SJCRH30 (cell line): Measurements from ENCODE around the gene SIGLEC5. TPM values are rescaled to one million over a fixed set of nuclear protein-coding genes. Genes with fewer than 3 reads are reported as not detected.

Experiments used
- DNase-seq, 2 experiments: peaks; one replicate each; pipeline ENCODE4 v3.0.0-alpha.2; 2015 to 2020
- H3K27ac ChIP-seq: fragments of 250-450 bp; sonication (Bioruptor Pico); 2 replicates; pipeline ENCODE4 v1.5.1; 2020; ENCODE audit warnings: mild to moderate bottlenecking, moderate library complexity
- H3K27me3 ChIP-seq: fragments of 250-450 bp; sonication (Bioruptor Pico); 2 replicates; pipeline ENCODE4 v1.5.1; 2020; ENCODE audit warnings: mild to moderate bottlenecking, moderate library complexity
- H3K36me3 ChIP-seq: fragments of 250-450 bp; sonication (Bioruptor Pico); 2 replicates; pipeline ENCODE4 v1.5.1; 2020; ENCODE audit warnings: mild to moderate bottlenecking, moderate library complexity
- H3K4me1 ChIP-seq: fragments of 250-450 bp; sonication (Bioruptor Pico); 2 replicates; pipeline ENCODE4 v1.5.1; 2020; ENCODE audit warnings: mild to moderate bottlenecking, moderate library complexity
- H3K4me3 ChIP-seq: fragments of 250-450 bp; sonication (Bioruptor Pico); 2 replicates; pipeline ENCODE4 v1.5.1; 2020; ENCODE audit warnings: mild to moderate bottlenecking, moderate library complexity
- H3K9me3 ChIP-seq: fragments of 250-450 bp; sonication (Bioruptor Pico); replicated peaks from 2 replicates; pipeline ENCODE4 v1.5.1; 2020; ENCODE audit warnings: mild to moderate bottlenecking, moderate library complexity
- total RNA-seq: library from RNA; depleted of rRNA; stranded (reverse); fragments of >200 nt; shearing (Covaris generic); gene quantifications from 2 replicates; pipeline ENCODE4 v1.2.3, GENCODE V29; 2014

The SIGLEC5 gene
- total RNA-seq, 1 experiment from 2014 or later: not detected

DNA sequence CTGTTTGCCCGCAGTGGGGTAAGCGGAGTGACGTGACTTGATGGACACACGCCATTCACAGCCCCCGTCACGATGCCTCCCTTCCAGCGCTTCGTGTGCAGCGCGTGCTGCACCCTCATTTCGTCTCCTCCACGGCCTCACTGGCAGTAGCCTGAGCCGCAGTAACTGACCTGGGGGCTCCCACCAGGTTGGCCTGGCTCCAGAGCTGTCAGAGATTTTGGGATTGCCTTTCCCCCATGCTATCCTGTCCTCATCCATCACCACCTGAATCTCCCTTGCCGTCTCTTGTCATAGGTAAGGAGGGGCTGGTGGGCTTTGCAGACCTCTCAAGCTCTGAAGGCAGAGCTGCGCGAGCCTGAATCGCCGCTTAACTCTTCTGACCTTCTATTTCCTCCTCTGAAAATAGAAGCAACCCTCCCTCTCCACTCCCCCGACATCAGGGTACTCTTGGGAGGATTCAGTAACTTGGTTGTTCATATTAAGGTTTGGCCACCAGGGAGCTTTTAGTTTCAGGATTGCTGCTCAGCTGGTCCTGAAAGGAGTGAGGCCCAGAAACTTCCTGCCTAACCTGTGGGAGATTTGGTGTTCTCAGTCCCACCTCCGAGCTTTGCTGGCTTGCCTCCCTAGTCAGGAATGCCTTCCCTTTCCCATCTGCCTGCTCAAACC is 27.9 kb downstream of the SIGLEC5 start:
- Histone ChIP-seq H3K36me3 (no peaks in the 10 kb centered on the region), H3K27me3 (no peaks in the 10 kb centered on the region), H3K4me3 (no peak overlapping the region), H3K27ac (no peak overlapping the region), H3K9me3 (no peaks in the 10 kb centered on the region), H3K4me1 (no peaks in the 10 kb centered on the region)
- DNase-seq: no peak

DNA sequence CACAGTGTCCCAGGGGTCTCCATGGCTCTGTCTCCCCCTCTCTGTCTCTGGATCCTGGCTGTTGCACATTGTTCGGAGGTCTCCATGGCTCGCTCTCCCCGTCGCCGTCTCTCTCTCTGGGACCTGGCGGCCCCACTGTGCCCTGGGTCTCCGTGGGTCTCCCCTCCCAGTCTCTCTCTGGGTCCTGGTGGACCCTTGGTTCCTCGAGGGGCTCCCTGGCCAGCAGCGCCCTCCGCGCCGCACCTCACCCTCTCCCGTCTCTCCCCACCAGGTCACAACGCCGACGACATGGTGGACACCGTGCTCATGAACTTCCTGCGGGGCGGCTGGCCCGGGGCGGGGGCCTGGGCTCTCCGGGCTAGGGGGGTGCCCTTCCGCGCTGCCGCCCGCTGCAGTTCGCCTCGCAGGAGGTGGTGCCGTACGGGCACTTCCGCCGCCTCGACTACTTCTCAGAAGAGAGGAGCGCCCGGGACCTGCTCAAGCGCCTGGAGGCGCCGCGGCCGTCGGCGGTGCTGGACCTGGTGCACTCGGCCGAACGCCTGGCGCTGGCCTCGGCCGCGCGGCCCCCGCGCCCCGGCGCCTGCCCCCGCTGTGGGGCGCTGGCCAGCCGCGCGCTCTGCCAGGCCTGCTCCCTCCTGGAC is 29.1 kb downstream of the SIGLEC5 start:
- H3K9me3 ChIP-seq: no peaks in the 10 kb centered on the region
- H3K27me3 ChIP-seq: no peaks in the 10 kb centered on the region
- H3K36me3 ChIP-seq: no peaks in the 10 kb centered on the region
- H3K27ac ChIP-seq: no peak overlapping the region
- H3K4me3 ChIP-seq: no peak overlapping the region
- DNase-seq: no peak
- no peaks in the 10 kb centered on the region for H3K4me1 ChIP-seq

DNA sequence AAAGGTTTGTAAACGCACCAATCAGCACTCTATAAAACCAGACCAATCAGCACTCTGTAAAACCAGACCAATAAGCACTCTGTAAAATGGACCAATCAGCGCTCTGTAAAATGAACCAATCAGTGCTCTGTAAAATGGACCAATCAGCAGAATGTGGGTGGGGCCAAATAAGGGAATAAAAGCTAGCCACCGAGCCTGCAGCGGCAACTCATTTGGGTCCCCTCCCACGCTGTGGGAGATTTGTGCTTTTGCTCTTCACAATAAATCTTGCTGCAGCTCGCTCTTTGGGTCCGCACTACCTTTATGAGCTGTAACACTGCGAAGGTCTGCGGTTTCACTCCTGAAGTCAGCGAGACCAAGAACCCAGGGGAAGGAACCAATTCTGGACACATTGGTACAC is 31.1 kb downstream of the SIGLEC5 start:
- Histone ChIP-seq H3K27ac (no peak overlapping the region), H3K36me3 (no peaks in the 10 kb centered on the region), H3K27me3 (no peaks in the 10 kb centered on the region), H3K4me3 (no peak overlapping the region), H3K9me3 (no peaks in the 10 kb centered on the region), H3K4me1 (no peaks in the 10 kb centered on the region)
- peak in 1 of 2 experiments; percentile 7 for DNase-seq

DNA sequence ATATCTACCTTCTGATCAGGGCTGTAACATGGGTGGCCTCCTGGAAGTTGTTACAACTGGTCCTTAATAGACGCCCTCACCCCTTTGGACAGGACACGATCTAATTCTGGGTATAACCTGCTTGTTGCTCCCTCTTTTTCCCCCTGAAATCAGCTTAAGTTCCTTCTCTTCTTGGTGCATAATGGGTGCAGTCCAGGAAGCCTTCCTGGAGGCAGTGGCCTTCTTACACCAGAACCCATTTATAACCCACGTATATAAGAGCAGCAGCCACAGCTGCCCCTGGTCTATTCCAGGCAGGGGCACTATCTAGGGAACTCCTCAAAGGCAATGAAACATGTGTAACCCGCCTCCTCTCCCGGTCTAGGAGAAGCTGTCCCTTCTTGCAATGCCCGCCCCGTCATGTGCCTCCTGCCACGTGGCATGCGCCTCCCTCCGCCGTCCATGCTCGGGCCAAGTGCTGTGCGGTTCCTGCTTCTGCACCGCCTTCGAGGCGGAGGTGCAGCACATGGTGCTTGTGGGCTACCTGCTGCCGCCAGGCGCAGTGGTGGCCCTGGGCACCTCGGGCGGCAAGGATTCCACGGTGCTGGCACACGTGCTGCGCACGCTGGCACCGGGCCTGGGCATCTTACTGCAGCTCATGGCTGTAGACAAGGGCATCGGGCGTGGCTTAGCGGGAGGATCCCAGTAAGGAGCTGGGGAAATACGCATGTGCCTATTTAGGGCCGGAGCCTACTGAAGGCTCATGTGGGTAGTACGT is 31.9 kb downstream of the SIGLEC5 start:
- Histone ChIP-seq H3K27me3 (no peaks in the 10 kb centered on the region), H3K4me3 (no peak overlapping the region), H3K36me3 (no peaks in the 10 kb centered on the region), H3K27ac (no peak overlapping the region), H3K4me1 (no peaks in the 10 kb centered on the region), H3K9me3 (no peaks in the 10 kb centered on the region)
- no peak for DNase-seq

DNA sequence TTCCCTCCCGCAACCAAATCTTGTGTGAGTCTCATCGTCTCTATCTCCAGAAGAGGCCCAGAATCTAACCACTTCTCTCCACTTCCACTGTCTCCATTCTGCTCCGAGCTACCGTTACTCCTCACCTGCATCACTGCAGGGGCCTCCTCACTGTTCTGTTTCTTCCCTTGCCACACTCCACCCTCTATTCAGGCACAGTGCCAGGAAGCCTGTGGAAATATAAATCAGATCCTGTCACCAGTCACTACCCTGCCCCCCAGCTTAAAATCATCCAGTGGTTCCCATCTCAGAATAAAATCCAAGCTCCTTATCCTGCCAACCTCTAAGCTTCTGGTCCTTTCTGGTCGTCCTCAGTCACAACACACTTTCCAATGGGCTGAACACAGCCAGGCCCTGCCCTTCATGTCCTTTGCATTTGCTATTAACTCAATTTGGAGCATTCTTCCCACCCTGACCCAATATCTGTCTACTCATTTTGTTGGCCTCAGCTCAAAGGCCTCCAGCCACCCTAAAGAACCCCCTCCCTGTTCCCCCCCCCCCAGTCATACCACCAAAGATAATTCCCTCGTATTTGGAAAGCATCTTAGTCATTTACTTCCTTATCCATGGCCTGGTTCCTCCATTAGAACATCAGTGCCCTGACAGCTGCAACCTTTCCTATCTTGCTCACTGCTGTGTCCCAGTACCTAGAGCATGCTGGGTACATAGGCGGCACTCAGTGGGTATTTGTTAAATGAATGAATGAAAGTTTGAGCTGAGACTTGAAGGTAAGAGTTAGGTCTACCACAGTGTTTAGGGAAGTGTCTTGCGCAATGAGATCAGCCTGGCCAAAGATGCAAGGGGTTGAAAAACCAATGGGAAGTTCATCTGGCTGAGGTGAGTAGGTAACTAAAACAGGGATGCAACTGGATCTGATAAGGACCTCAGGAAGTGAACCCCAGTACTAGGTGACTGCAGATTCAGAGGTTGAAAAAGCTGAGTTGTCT is 34.7 kb downstream of the SIGLEC5 start:
- Histone ChIP-seq H3K4me3 (no peak overlapping the region), H3K27me3 (no peaks in the 10 kb centered on the region), H3K36me3 (no peaks in the 10 kb centered on the region), H3K4me1 (no peaks in the 10 kb centered on the region), H3K27ac (no peak overlapping the region), H3K9me3 (no peaks in the 10 kb centered on the region)
- no peak for DNase-seq

DNA sequence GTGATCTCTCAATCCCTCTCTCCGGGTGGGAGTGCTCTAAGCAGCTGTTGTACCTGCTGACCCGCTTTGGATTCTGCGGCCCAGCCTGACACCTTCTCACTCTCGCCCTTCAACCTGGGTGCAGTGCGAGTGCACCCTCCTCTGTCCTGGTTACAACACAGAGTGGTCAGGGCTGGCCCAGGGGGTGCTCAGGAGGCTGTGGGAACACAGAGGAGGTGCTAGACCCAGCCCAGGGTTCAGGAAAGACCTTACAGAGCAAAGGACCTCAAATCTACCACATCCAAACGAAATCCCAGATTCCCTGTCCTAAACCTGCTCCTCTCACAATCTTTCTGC is 35.5 kb downstream of the SIGLEC5 start:
- Histone ChIP-seq H3K4me1 (no peaks in the 10 kb centered on the region), H3K27me3 (no peaks in the 10 kb centered on the region), H3K27ac (no peak overlapping the region), H3K36me3 (no peaks in the 10 kb centered on the region), H3K9me3 (no peaks in the 10 kb centered on the region), H3K4me3 (peak overlapping the region; percentile 60)
- DNase-seq: no peak

DNA sequence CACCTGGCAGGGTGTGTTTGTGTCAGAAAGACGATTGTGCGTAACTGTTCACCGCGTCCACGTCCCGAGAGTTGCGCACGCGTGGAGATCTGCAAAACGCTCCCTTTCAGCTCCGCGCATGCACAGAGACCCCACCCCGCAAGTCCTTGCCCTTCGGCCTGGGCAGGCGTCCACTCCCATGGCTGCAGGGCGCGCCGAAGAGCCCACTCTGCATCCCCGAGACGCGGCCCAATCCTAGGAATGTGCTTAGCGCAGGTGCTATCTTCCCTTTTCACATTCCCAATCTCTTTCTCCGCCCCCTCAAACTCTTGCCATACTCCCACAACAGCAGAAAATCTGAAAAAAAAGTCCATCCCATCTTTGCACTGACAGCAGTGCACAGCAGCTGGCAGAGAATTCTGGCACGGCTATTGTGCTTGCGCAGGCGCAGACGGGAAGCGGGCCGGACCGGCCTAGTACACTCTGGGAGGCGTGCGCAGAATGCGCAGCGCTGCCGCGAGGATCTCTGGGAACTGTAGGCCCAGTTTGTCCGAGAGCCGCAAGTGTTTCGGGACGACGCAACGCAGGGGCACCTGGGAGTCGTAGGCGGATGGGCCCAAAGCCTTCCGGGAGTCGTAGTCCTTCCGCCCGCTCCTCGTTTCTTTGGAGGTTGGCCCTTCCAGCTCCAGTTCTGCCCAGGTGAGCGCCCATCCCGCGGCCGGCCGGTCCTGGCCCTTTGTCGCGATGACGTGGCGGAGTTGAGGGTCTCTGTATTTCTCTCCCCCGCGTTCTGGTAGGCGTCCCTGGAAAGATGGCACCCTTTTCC is 36.0 kb downstream of the SIGLEC5 start:
- DNase-seq: peak; percentile 95
- H3K4me3 ChIP-seq: peak overlapping the region; percentile 60
- H3K36me3 ChIP-seq: no peaks in the 10 kb centered on the region
- H3K27ac ChIP-seq: no peak overlapping the region
- H3K4me1 ChIP-seq: no peaks in the 10 kb centered on the region
- H3K9me3 ChIP-seq: no peaks in the 10 kb centered on the region
- H3K27me3 ChIP-seq: no peaks in the 10 kb centered on the region

DNA sequence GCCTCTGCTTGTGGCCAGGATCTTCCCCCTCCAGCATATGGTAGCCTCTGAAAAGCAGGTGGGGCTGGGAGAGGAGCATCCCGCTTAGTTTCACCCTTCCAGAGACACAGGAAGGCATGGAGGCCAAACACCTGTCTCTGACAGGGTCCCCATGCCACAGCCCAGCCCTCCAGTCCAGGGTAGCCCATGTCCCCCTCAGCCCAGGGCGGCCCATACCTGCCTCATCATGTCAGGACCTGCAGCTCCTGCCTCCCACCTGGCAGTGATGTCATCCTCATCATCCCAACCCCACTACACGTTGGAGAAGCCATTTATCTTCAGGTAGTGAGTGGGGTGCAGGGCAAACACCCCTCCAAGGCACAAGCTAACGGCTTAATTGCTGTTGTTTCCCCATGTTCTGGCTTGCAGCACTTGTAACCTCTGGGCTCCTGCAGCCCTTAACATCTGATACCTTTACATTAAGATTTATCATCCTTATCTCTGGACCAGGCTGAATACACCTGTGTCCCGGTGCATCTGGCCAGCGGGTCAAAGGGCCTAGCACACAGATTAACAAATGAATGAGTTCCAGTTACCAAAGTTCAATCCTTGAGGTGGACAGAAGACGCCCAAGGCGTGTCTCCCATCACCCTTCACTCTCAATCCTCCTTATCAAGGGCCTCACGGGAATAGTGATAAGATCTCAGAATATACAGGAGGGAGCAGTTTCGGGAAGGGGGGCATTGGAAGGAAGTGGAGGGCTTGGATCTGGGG is 36.9 kb downstream of the SIGLEC5 start:
- H3K4me3 ChIP-seq: peak overlapping the region; percentile 60
- H3K9me3 ChIP-seq: no peaks in the 10 kb centered on the region; the same call in 1 of the 2 replicates
- DNase-seq: no peak
- H3K27ac ChIP-seq: no peak overlapping the region
- H3K36me3 ChIP-seq: no peaks in the 10 kb centered on the region
- H3K4me1 ChIP-seq: no peaks in the 10 kb centered on the region
- no peaks in the 10 kb centered on the region for H3K27me3 ChIP-seq

DNA sequence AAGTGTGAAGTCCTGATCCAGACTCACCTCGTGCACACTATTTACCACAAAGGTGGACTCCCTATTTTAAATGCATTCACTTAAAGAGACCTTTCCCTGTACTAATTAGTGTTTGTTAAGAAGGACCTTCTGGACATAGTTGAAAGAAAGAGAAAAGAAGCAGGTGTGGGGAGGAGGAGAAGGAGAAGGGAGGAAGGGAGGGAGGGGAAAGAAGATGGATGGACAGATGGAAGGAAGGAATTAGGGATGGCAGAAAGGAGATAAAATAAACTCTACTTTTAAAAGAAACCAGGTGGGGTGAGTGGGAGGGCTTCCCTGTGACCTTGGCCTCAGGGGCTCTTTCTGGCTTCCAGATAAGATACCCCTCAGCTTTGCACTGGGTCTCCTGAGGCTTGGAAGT is 37.7 kb downstream of the SIGLEC5 start:
- no peak for DNase-seq
- Histone ChIP-seq H3K27me3 (no peaks in the 10 kb centered on the region), H3K27ac (no peak overlapping the region), H3K4me3 (no peak overlapping the region), H3K36me3 (peaks cover 3% of the 10 kb centered on the region), H3K9me3 (no peaks in the 10 kb centered on the region; the same call in 1 of the 2 replicates), H3K4me1 (no peaks in the 10 kb centered on the region)

DNA sequence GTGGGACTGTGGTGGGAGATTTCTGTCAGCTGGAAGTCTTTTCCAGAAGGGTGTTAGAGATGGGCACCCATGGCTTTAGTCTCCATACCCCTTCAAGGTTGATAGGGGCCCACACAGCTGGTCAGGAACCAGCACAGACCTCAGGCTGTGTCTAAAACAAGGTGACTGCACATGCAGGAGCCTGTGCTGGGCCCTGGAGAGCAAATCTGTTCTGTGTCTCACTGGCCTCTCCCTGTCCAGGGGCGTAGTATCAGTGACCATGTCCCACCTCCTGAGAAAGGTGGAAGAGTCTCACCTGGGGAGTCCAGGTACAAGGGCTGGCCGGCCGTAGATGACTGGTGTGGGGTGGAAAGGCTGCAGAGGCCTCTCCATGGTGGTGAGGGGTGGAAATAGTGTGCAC is 39.8 kb downstream of the SIGLEC5 start:
- Histone ChIP-seq H3K4me1 (no peaks in the 10 kb centered on the region), H3K36me3 (peaks cover 24% of the 10 kb centered on the region), H3K27me3 (no peaks in the 10 kb centered on the region), H3K4me3 (no peak overlapping the region), H3K9me3 (peaks cover 7% of the 10 kb centered on the region), H3K27ac (no peak overlapping the region)
- no peak for DNase-seq

DNA sequence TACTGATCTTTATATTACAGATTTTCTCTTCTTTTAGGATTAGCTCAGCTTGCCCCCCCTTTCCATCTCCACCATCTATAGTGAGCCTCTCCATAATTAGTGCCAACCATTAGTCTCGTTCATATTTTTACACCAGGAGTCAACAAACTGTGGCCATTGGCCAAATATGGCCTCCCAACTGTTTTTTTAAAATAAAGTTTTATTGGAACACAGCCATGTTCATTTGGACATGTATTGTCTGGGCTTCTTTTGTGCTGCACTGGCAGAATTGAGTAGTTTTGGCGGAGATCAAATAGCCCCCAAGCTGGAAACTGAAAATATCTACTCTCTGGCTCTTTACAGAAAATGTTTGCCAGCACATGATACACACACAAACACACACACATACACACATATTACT is 40.7 kb downstream of the SIGLEC5 start:
- Histone ChIP-seq H3K4me3 (no peak overlapping the region), H3K9me3 (peaks cover 7% of the 10 kb centered on the region), H3K36me3 (peaks cover 33% of the 10 kb centered on the region), H3K4me1 (no peaks in the 10 kb centered on the region), H3K27me3 (no peaks in the 10 kb centered on the region), H3K27ac (no peak overlapping the region)
- DNase-seq: no peak

DNA sequence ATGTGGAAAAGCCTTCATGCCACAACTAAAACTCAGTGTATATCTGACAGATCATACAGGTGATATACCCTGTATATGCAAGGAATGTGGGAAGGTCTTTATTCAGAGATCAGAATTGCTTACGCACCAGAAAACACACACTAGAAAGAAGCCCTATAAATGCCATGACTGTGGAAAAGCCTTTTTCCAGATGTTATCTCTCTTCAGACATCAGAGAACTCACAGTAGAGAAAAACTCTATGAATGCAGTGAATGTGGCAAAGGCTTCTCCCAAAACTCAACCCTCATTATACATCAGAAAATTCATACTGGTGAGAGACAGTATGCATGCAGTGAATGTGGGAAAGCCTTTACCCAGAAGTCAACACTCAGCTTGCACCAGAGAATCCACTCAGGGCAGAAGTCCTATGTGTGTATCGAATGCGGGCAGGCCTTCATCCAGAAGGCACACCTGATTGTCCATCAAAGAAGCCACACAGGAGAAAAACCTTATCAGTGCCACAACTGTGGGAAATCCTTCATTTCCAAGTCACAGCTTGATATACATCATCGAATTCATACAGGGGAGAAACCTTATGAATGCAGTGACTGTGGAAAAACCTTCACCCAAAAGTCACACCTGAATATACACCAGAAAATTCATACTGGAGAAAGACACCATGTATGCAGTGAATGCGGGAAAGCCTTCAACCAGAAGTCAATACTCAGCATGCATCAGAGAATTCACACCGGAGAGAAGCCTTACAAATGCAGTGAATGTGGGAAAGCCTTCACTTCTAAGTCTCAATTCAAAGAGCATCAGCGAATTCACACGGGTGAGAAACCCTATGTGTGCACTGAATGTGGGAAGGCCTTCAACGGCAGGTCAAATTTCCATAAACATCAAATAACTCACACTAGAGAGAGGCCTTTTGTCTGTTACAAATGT is 42.7 kb downstream of the SIGLEC5 start:
- no peak overlapping the region for H3K4me3 ChIP-seq
- no peak overlapping the region for H3K27ac ChIP-seq
- H3K4me1 ChIP-seq: no peaks in the 10 kb centered on the region
- no peaks in the 10 kb centered on the region for H3K27me3 ChIP-seq
- DNase-seq: no peak
- peaks cover 50% of the 10 kb centered on the region for H3K36me3 ChIP-seq
- H3K9me3 ChIP-seq: peaks cover 7% of the 10 kb centered on the region

DNA sequence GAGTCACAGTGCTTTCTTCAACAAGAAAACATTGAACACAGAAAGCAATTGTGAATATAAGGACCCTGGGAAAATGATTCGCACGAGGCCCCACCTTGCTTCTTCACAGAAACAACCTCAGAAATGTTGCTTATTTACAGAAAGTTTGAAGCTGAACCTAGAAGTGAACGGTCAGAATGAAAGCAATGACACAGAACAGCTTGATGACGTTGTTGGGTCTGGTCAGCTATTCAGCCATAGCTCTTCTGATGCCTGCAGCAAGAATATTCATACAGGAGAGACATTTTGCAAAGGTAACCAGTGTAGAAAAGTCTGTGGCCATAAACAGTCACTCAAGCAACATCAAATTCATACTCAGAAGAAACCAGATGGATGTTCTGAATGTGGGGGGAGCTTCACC is 43.4 kb downstream of the SIGLEC5 start:
- Histone ChIP-seq H3K27ac (no peak overlapping the region), H3K4me3 (no peak overlapping the region), H3K9me3 (peaks cover 7% of the 10 kb centered on the region), H3K4me1 (no peaks in the 10 kb centered on the region), H3K36me3 (peaks cover 57% of the 10 kb centered on the region), H3K27me3 (no peaks in the 10 kb centered on the region)
- no peak for DNase-seq
